ENCODE measurements around the gene HOTAIR. TPM values are rescaled to one million over a fixed set of nuclear protein-coding genes. Genes with fewer than 3 reads are reported as not detected.

Gene HOTAIR
- total RNA-seq, 1 donor from 2014 or later, result not detected

DNA sequence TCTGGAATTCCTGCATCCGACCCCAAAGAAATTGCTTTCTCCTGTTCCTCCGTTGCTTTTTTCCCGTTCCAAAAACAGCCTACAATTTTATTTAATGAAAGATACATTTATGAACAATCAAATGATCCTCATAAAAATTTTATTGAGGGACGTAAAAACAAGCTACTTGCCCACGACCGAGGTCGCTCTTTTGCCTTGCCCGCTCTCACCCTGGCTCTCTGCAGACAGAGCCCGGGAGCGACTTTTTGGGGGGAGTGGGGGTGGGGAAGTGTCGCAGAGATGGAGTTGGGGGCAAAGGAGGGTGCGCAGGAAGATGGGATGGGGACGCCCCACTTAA, 24.1 kb upstream of the HOTAIR start:
- Mint-ChIP-seq H3K36me3 (ENCODE audit: low read depth, unreplicated experiment) (peaks cover 2% of the 10 kb centered on the region), H3K27me3 (ENCODE audit: low read depth, unreplicated experiment) (peaks cover 84% of the 10 kb centered on the region)

DNA sequence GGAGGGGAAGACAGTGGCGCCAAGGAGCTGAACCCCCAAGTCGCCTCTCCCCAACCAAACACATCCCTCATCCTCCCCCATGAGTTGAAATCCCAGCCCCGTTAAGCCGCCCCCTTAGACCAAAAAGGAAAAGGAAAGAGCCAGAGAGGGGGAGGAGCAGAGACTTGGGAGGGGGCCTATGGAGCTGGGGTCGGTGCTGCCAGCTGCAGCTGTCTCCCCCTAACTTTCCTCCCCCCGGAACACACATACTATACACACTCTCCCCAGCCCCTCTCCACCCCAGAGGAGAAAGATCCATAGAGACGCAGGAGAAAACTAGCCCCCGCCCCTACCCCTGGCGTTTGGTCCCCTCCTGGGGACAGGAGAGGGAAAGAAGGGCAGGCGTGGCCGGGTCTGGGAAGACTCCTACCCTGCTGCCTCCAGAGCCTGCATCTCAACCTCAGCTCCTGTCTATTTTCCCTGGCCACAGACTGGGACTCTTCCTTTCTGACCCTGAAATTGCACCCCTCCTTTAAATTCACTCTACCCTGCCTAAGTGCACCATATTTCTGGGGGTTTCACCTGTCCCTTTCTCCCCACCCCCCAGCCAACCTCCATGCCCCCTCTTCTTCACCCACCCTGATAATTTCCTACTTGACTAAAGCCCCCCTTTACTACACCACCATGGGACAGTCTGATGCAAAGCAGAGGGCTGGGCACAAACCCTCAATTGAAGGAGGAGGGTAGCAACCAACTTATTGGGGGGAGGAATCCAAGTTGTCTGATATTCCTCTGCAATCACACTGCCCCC, 23.6 kb upstream of the HOTAIR start:
- Histone ChIP-seq H3K79me2 (ENCODE audit: insufficient read depth, low read length) (no peaks in the 10 kb centered on the region), H3K27ac (ENCODE audit: low read depth, low read length) (no peak overlapping the region), H3K36me3 (ENCODE audit: insufficient read depth, low read length) (no peaks in the 10 kb centered on the region), H3K4me3 (ENCODE audit: insufficient read depth, low read depth, low read length) (no peak overlapping the region), H3K9ac (ENCODE audit: low read length) (no peak overlapping the region), H3K4me2 (ENCODE audit: low read length) (no peak overlapping the region), H3K27me3 (ENCODE audit: insufficient read depth, low read length) (peaks cover 96% of the 10 kb centered on the region), H3K9me3 (ENCODE audit: insufficient read depth, low read depth, low read length) (peaks cover 5% of the 10 kb centered on the region), H3K4me1 (ENCODE audit: insufficient read depth, low read length) (peaks cover 4% of the 10 kb centered on the region), H4K20me1 (ENCODE audit: insufficient read depth, low read length) (no peaks in the 10 kb centered on the region), H2AFZ (ENCODE audit: low read depth, low read length) (no peak overlapping the region)
- Mint-ChIP-seq H3K36me3 (ENCODE audit: low read depth, unreplicated experiment) (no peaks in the 10 kb centered on the region), H3K27me3 (ENCODE audit: low read depth, unreplicated experiment) (peaks cover 84% of the 10 kb centered on the region), H3K9me3 (ENCODE audit: unreplicated experiment) (peaks cover 28% of the 10 kb centered on the region), H3K4me3 (ENCODE audit: unreplicated experiment) (no peak overlapping the region), H3K27ac (ENCODE audit: unreplicated experiment) (no peak overlapping the region), H3K4me1 (ENCODE audit: low read depth, unreplicated experiment) (no peaks in the 10 kb centered on the region)
- FAIRE-seq (no peak), DNase-seq (ENCODE audit: low read depth) (no peak)
- TF ChIP-seq, protein P1, sequence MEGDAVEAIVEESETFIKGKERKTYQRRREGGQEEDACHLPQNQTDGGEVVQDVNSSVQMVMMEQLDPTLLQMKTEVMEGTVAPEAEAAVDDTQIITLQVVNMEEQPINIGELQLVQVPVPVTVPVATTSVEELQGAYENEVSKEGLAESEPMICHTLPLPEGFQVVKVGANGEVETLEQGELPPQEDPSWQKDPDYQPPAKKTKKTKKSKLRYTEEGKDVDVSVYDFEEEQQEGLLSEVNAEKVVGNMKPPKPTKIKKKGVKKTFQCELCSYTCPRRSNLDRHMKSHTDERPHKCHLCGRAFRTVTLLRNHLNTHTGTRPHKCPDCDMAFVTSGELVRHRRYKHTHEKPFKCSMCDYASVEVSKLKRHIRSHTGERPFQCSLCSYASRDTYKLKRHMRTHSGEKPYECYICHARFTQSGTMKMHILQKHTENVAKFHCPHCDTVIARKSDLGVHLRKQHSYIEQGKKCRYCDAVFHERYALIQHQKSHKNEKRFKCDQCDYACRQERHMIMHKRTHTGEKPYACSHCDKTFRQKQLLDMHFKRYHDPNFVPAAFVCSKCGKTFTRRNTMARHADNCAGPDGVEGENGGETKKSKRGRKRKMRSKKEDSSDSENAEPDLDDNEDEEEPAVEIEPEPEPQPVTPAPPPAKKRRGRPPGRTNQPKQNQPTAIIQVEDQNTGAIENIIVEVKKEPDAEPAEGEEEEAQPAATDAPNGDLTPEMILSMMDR (IDR thresholded peaks at IDR 0.05; ENCODE audit: insufficient read depth, low read depth, low read length), result no peak
- TF ChIP-seq EZH2 (IDR thresholded peaks at IDR 0.05; ENCODE audit: insufficient read depth, low read length), result no peak

More for the DNA sequence above, 24.1 kb upstream of the HOTAIR start:
- Histone ChIP-seq H3K4me1 (ENCODE audit: insufficient read depth, low read length) (peaks cover 4% of the 10 kb centered on the region), H3K9ac (ENCODE audit: low read length) (no peak overlapping the region), H3K4me3 (ENCODE audit: insufficient read depth, low read depth, low read length) (no peak overlapping the region), H2AFZ (ENCODE audit: low read depth, low read length) (no peak overlapping the region), H3K36me3 (ENCODE audit: insufficient read depth, low read length) (no peaks in the 10 kb centered on the region), H4K20me1 (ENCODE audit: insufficient read depth, low read length) (no peaks in the 10 kb centered on the region), H3K4me2 (ENCODE audit: low read length) (no peak overlapping the region), H3K27ac (ENCODE audit: low read depth, low read length) (no peak overlapping the region), H3K79me2 (ENCODE audit: insufficient read depth, low read length) (no peaks in the 10 kb centered on the region), H3K9me3 (ENCODE audit: insufficient read depth, low read depth, low read length) (peaks cover 3% of the 10 kb centered on the region), H3K27me3 (ENCODE audit: insufficient read depth, low read length) (peaks cover 95% of the 10 kb centered on the region)
- FAIRE-seq (no peak), DNase-seq (ENCODE audit: low read depth) (no peak)
- H3K9me3 Mint-ChIP-seq (ENCODE audit: unreplicated experiment), result peaks cover 25% of the 10 kb centered on the region
- H3K27ac Mint-ChIP-seq (ENCODE audit: unreplicated experiment), result no peak overlapping the region
- no peak overlapping the region for H3K4me3 Mint-ChIP-seq (ENCODE audit: unreplicated experiment)
- no peak for TF ChIP-seq EZH2 (IDR thresholded peaks at IDR 0.05; ENCODE audit: insufficient read depth, low read length)
- TF ChIP-seq, protein P1 (IDR thresholded peaks at IDR 0.05; ENCODE audit: insufficient read depth, low read depth, low read length), result no peak
- no peaks in the 10 kb centered on the region for H3K4me1 Mint-ChIP-seq (ENCODE audit: low read depth, unreplicated experiment)

Data from astrocyte (in vitro differentiated cells and primary cell).